Activated naive CD4-positive, alpha-beta T cell treated with anti-CD3 and anti-CD28 coated beads for 36 hours (primary cell): ENCODE measurements around the gene ARID5A. TPM values are rescaled to one million over a fixed set of nuclear protein-coding genes. Genes with fewer than 3 reads are reported as not detected.
A peak's percentile ranks its signal among the peaks of the same experiment; 100 is the strongest.
"Not testable (repeated sequence)": the region's sequence is repeated elsewhere in the genome, so short reads cannot be mapped to it uniquely, and the experiment has no call there.

Source experiments
- CTCF ChIA-PET: fragments of 350-600 bp; sonication (Branson Sonifier 250); formaldehyde crosslinking; loops from one replicate; lab custom pipeline; 2021; ENCODE audit warnings: antibody characterized with exemption; lab: Charles Lee
- DNase-seq: peaks from one replicate; pipeline ENCODE4 v3.0.0-alpha.2; 2020
- H3K27ac Mint-ChIP-seq: one replicate; pipeline ENCODE4 v1.8.0; 2021; ENCODE audit warnings: mild to moderate bottlenecking, mixed read lengths
- H3K27me3 Mint-ChIP-seq: one replicate; pipeline ENCODE4 v1.8.0; 2021; ENCODE audit warnings: low read depth, mixed read lengths
- H3K36me3 Mint-ChIP-seq: one replicate; pipeline ENCODE4 v1.8.0; 2021; ENCODE audit warnings: low read depth, mixed read lengths
- H3K4me1 Mint-ChIP-seq: one replicate; pipeline ENCODE4 v1.8.0; 2021; ENCODE audit warnings: low read depth, mixed read lengths
- H3K4me3 Mint-ChIP-seq: one replicate; pipeline ENCODE4 v1.8.0; 2021; ENCODE audit warnings: mild to moderate bottlenecking, moderate library complexity, mixed read lengths
- H3K9me3 Mint-ChIP-seq: one replicate; pipeline ENCODE4 v1.8.0; 2021; ENCODE audit warnings: mixed read lengths
- intact Hi-C: fragments of 100-400 bp; cut with micrococcal nuclease; formaldehyde crosslinking; loops from one replicate; pipeline ENCODE4 v1.15.1; 2023
- total RNA-seq, 2 experiments: library from RNA; stranded (reverse); gene quantifications; one replicate each; pipeline ENCODE4 v1.2.3, GENCODE V29; 2021

The ARID5A gene
- total RNA-seq, 2 experiments from 2014 or later: 349 to 351 TPM

DNA sequence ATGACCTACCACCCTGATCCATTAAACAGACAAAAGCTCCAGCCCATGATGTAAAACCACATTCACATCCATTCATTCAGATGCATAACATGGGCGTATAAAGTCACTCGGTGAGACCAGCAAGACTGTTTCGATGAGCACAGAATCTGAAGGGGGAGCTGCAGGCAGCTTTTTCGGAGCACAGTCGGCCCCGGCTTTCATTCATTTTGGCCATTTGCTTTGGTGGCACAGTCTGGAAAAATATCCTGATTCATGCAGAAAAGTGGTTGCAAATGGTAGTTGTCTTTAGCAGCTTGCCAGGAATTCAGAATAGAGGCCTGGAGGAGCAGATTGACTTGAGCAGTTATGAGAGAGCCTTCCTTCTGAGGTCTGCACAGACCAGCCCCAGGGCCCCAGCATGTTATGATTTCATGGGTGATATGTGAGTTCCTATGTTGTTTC lies 11.2 kb downstream of the ARID5A start:
- peaks cover 51% of the 10 kb centered on the region for H3K4me1 Mint-ChIP-seq
- intact Hi-C loops: no loop called here
- H3K4me3 Mint-ChIP-seq: no peak overlapping the region
- no peaks in the 10 kb centered on the region for H3K9me3 Mint-ChIP-seq
- CTCF ChIA-PET: interaction anchor here (0.6 to 1.9 kb wide), 8 partner anchors 9 to 79 kb away, joined by 3 to 8 read pairs (median 4); partner anchors contain the start of gene ARID5A
- no peaks in the 10 kb centered on the region for H3K27me3 Mint-ChIP-seq
- DNase-seq: no peak
- peak overlapping the region; percentile 65 for H3K27ac Mint-ChIP-seq
- H3K36me3 Mint-ChIP-seq: peaks cover 63% of the 10 kb centered on the region

GRCh38 chr2:96548558-96549465 lies 12.3 kb downstream of the ARID5A start:
- peaks cover 57% of the 10 kb centered on the region for H3K36me3 Mint-ChIP-seq
- DNase-seq: peak; percentile 16
- H3K27ac Mint-ChIP-seq: no peak overlapping the region
- CTCF ChIA-PET: interaction anchor here (1.0 to 1.9 kb wide), 5 partner anchors 8 to 79 kb away, joined by 3 to 8 read pairs (median 4); no protein-coding TSS in a partner anchor
- H3K9me3 Mint-ChIP-seq: no peaks in the 10 kb centered on the region
- intact Hi-C loops: no loop called here
- no peaks in the 10 kb centered on the region for H3K27me3 Mint-ChIP-seq
- H3K4me3 Mint-ChIP-seq: no peak overlapping the region
- peaks cover 50% of the 10 kb centered on the region for H3K4me1 Mint-ChIP-seq

DNA sequence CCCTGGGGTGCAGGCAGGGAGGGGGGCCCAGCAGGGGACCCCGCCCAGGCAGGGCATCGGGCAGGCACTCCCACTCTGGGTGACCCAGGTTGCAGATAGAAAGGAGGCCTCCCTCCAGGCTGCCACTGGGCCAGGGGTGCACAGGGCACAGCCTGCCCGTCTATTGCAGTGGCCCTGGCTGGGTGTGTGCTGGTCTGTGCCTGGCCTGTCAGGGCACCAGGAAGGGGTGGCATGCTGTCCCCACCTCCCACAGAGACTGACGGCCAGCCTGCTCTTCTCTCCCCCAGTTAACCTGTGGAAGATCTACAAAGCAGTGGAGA lies 12.9 kb downstream of the ARID5A start:
- CTCF ChIA-PET: no interaction called here
- no peak for DNase-seq
- Mint-ChIP-seq H3K4me3 (no peak overlapping the region), H3K9me3 (no peaks in the 10 kb centered on the region), H3K36me3 (peaks cover 51% of the 10 kb centered on the region), H3K4me1 (peaks cover 50% of the 10 kb centered on the region), H3K27me3 (no peaks in the 10 kb centered on the region), H3K27ac (no peak overlapping the region)
- intact Hi-C loops: no loop called here

DNA sequence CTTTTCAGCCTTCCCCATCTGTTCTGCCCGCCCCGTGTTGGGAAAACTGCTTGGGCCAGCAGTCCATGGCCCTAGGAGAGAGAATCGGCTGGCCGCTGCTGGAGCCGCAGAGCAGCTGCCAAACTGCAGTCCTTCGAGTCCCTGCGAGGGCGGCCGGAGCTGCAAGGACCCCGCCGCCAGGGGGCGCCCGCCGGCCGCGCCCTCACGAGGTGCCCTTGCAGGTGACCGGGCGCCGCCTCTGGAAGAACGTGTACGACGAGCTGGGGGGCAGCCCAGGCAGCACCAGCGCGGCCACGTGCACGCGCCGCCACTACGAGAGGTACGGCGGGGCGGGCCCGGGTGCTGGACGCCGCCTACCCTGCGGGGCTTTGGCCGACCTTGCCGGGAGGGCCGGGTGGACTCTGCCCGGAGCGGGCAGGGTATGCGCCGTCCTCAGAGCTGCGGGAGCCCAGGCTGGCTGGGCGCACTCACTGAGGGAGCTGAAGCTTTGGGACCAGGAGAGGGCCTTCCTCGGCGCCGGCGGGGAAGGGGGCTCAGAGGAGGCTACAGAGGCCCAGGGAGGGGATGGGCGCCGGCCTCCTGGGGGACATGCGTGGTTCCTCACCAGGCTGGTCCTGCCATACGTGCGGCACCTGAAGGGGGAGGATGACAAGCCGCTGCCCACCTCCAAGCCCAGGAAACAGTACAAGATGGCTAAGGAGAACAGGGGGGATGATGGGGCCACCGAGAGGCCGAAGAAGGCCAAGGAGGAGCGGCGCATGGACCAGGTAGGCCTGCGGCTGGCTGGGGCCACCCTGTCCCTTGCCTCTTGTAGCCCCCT lies 13.6 kb downstream of the ARID5A start:
- Mint-ChIP-seq H3K4me1 (peaks cover 48% of the 10 kb centered on the region), H3K27ac (no peak overlapping the region), H3K4me3 (no peak overlapping the region), H3K9me3 (no peaks in the 10 kb centered on the region), H3K36me3 (peaks cover 46% of the 10 kb centered on the region), H3K27me3 (no peaks in the 10 kb centered on the region)
- CTCF ChIA-PET: no interaction called here
- no peak for DNase-seq
- intact Hi-C loops: loop anchor here (5.0 kb wide), 1 partner anchor 212 kb away; the partner anchor contains the start of gene CNNM4

DNA sequence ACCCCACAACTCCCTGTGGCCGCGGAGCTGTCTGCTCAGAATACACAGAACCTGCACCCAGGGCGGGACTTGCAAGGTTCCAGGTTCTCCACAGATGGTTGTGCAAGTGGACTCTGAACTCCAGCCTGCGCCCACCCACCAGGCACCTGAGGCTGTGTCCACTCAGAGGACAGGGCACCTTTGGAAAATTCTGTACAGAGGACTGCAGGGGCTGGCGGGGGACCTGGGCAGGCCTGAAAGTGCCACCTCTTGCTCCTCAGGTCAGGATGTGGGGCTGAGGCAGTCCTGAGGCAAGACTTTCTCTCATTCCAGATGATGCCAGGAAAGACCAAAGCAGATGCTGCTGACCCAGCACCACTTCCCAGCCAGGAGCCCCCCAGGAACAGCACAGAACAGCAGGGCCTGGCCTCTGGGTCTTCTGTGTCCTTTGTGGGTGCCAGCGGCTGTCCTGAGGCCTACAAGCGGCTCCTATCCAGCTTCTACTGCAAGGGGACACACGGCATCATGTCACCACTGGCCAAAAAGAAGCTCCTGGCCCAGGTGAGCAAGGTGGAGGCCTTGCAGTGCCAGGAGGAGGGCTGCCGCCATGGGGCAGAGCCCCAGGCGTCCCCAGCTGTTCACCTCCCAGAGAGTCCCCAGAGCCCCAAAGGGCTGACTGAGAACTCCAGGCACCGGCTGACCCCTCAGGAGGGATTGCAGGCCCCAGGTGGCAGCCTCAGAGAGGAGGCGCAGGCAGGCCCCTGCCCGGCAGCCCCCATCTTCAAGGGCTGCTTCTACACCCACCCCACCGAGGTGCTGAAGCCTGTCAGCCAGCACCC lies 14.4 kb downstream of the ARID5A start:
- peak; percentile 35 for DNase-seq
- Mint-ChIP-seq H3K9me3 (no peaks in the 10 kb centered on the region), H3K4me3 (no peak overlapping the region), H3K27me3 (no peaks in the 10 kb centered on the region), H3K36me3 (peaks cover 38% of the 10 kb centered on the region), H3K27ac (no peak overlapping the region), H3K4me1 (peaks cover 40% of the 10 kb centered on the region)
- CTCF ChIA-PET: no interaction called here
- intact Hi-C loops: loop anchor here (5.0 kb wide), 1 partner anchor 211 kb away; the partner anchor contains the start of gene CNNM4

DNA sequence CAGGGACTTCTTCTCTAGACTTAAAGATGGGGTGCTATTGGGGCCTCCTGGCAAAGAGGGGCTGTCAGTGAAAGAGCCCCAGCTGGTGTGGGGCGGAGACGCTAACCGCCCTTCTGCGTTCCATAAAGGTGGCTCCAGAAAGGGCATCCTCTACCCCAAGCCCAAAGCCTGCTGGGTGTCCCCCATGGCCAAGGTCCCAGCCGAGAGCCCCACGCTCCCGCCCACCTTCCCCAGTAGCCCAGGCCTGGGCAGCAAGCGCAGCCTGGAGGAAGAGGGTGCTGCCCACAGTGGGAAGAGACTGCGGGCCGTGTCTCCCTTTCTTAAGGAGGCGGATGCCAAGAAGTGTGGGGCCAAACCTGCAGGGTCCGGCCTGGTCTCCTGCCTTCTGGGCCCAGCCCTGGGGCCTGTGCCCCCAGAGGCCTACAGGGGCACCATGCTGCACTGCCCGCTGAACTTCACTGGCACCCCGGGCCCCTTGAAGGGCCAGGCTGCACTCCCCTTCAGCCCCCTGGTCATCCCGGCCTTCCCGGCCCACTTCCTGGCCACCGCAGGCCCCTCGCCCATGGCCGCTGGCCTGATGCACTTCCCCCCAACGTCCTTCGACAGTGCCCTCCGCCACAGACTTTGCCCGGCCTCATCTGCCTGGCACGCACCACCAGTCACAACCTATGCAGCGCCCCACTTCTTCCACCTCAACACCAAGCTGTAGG lies 15.2 kb downstream of the ARID5A start:
- intact Hi-C loops: loop anchor here (5.0 kb wide), 1 partner anchor 211 kb away; the partner anchor contains the start of gene CNNM4
- H3K9me3 Mint-ChIP-seq: peaks cover 1% of the 10 kb centered on the region
- peaks cover 32% of the 10 kb centered on the region for H3K36me3 Mint-ChIP-seq
- peak; percentile 49 for DNase-seq
- H3K27me3 Mint-ChIP-seq: no peaks in the 10 kb centered on the region
- H3K4me3 Mint-ChIP-seq: peak overlapping the region; percentile 8
- H3K27ac Mint-ChIP-seq: peak overlapping the region; percentile 88
- CTCF ChIA-PET: interaction anchor here (0.5 to 4.7 kb wide), 3 partner anchors 11 to 185 kb away, joined by 3 to 71 read pairs (median 5); partner anchors contain the start of gene ARID5A
- peaks cover 38% of the 10 kb centered on the region for H3K4me1 Mint-ChIP-seq

GRCh38 chr2:96552315-96553175 lies 16.0 kb downstream of the ARID5A start:
- H3K27me3 Mint-ChIP-seq: no peaks in the 10 kb centered on the region
- CTCF ChIA-PET: interaction anchor here (0.5 to 4.7 kb wide), 5 partner anchors 12 to 186 kb away, joined by 3 to 71 read pairs (median 20); partner anchors contain the start of gene ARID5A
- peaks cover 25% of the 10 kb centered on the region for H3K36me3 Mint-ChIP-seq
- peak; percentile 63 for DNase-seq
- intact Hi-C loops: loop anchor here (5.0 kb wide), 1 partner anchor 210 kb away; the partner anchor contains the start of gene CNNM4
- peaks cover 39% of the 10 kb centered on the region for H3K4me1 Mint-ChIP-seq
- H3K9me3 Mint-ChIP-seq: peaks cover 5% of the 10 kb centered on the region
- H3K4me3 Mint-ChIP-seq: peak overlapping the region; percentile 42
- H3K27ac Mint-ChIP-seq: peak overlapping the region; percentile 88

DNA sequence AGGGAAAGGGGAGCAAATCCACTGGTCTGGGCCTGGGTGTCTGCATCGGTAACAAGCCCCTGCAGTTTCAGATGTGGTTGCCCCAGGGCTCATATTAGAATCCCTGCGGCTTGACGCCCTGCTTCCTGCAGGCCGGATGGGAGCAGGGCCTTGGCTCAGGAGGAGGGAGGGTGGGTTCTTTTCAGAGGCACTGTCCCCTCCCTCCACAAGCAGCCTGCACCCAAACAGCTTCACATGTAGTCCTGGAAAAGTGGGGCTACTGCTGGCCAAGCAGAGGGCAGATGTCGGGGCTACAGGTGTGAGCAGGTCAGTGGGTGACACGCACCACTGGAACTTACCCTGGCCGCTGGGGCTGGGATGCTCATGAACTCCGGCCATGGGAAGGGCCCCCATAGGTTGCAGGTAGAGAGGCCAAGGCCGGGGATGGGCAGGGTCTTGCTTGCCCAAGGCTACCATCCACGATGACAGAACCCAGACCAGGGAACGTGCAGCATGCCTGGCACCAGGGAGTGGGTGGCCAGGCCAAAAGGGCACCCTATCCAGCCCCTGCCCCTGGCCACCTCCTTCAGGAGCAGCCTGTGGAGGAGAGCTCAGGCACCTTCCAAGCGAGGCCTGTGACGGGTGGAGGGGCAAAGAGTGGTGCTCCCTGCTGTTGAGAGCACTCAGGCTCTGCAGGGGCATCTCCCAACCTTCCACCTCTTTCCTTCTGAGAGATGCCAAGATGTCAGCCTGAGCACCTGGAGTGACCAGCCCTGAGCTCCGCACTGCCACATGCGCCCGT lies 16.8 kb downstream of the ARID5A start:
- Mint-ChIP-seq H3K27ac (peak overlapping the region; percentile 88), H3K9me3 (peaks cover 5% of the 10 kb centered on the region), H3K36me3 (peaks cover 20% of the 10 kb centered on the region), H3K4me3 (peak overlapping the region; percentile 52), H3K27me3 (no peaks in the 10 kb centered on the region), H3K4me1 (peaks cover 34% of the 10 kb centered on the region)
- intact Hi-C loops: loop anchor here (5.0 kb wide), 1 partner anchor 209 kb away; the partner anchor contains the start of gene CNNM4
- peak; percentile 62 for DNase-seq
- CTCF ChIA-PET: interaction anchor here (0.6 to 4.7 kb wide), 26 partner anchors 10 to 314 kb away, joined by 3 to 71 read pairs (median 4); partner anchors contain the start of genes ARID5A and CNNM4

DNA sequence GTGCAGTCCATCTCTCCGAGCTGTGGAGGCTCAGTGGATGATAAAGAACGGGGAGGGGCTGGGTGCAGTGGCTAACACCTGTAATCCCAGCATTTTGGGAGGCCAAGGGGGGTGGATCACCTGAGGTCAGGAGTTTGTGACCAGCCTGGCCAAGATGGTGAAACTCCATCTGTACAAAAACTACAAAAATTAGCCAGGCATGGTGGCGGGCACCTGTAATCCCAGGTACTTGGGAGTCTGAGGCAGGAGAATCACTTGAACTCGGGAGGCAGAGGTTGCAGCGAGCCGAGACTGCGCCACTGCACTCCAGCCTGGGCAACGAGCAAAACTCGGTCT lies 17.4 kb downstream of the ARID5A start:
- intact Hi-C loops: loop anchor here (1.0 to 5.0 kb wide), 5 partner anchors 16 to 208 kb away; partner anchors contain the start of gene CNNM4
- Mint-ChIP-seq H3K27ac (peak overlapping the region; percentile 88), H3K4me3 (peak overlapping the region; percentile 52), H3K4me1 (peaks cover 34% of the 10 kb centered on the region), H3K36me3 (peaks cover 20% of the 10 kb centered on the region)
- H3K9me3 Mint-ChIP-seq, H3K27me3 Mint-ChIP-seq: not testable (repeated sequence)
- DNase-seq: peak; percentile 44
- CTCF ChIA-PET: interaction anchor here (0.6 to 4.7 kb wide), 28 partner anchors 9 to 315 kb away, joined by 3 to 71 read pairs (median 4); partner anchors contain the start of genes ARID5A and CNNM4
